Measurements from ENCODE around the gene TRPV3. TPM values are rescaled to one million over a fixed set of nuclear protein-coding genes. Genes with fewer than 3 reads are reported as not detected.

Gene TRPV3
- total and polyA plus RNA-seq, 4 donors = 0.04 to 0.38 (median 0.26) TPM

- TF ChIP-seq TAF1 (conservative IDR thresholded peaks at IDR 0.05) = no peak
- no peak for TF ChIP-seq EGR1 (IDR thresholded peaks at IDR 0.05; ENCODE audit: low read depth in 2 of 2)
- no peak for TF ChIP-seq HNF4A (conservative IDR thresholded peaks at IDR 0.05)
- no peak for TF ChIP-seq FOXA2 (IDR thresholded peaks at IDR 0.05)
- TF ChIP-seq JUND (IDR thresholded peaks at IDR 0.05) = no peak
- TF ChIP-seq CTCF (IDR thresholded peaks at IDR 0.05; ENCODE audit: low read depth, low read length, missing input control) = no peak
- no peak for TF ChIP-seq REST (IDR thresholded peaks at IDR 0.05)
- no peak for TF ChIP-seq SP1 (IDR thresholded peaks at IDR 0.05)
- TF ChIP-seq FOXA1 (IDR thresholded peaks at IDR 0.05) = no peak
- no peak for TF ChIP-seq MAX (IDR thresholded peaks at IDR 0.05)
- no peak for TF ChIP-seq YY1 (IDR thresholded peaks at IDR 0.05)
- TF ChIP-seq HNF4G (IDR thresholded peaks at IDR 0.05) = no peak
- TF ChIP-seq RAD21 (IDR thresholded peaks at IDR 0.05) = no peak
- TF ChIP-seq RXRA (IDR thresholded peaks at IDR 0.05) = no peak
- no peak for TF ChIP-seq GABPA (IDR thresholded peaks at IDR 0.05 in 1 of 2, conservative IDR thresholded peaks at IDR 0.05 in 1 of 2)
- TF ChIP-seq ATF3 (IDR thresholded peaks at IDR 0.05) = no peak
- no peak for TF ChIP-seq ZBTB33 (IDR thresholded peaks at IDR 0.05)
- Histone ChIP-seq H3K36me3 (ENCODE audit: control insufficient read depth in 4 of 4, insufficient read depth in 3 of 4, low read depth in 1 of 4, low read length in 3 of 4) (no peaks in the 10 kb centered on the region), H3K4me3 (ENCODE audit: low read depth in 1 of 3, low read length in 3 of 3) (no peak overlapping the region), H3K27me3 (ENCODE audit: control insufficient read depth in 4 of 4, insufficient read depth in 4 of 4, low read length in 3 of 4) (no peaks in the 10 kb centered on the region), H3K9me3 (ENCODE audit: control insufficient read depth in 4 of 4, low read length in 3 of 4) (no peaks in the 10 kb centered on the region), H3K9ac (ENCODE audit: low read depth in 1 of 2, low read length in 2 of 2) (no peak overlapping the region), H3K4me1 (ENCODE audit: control insufficient read depth in 4 of 4, insufficient read depth in 4 of 4, low read length in 3 of 4) (no peaks in the 10 kb centered on the region), H3K27ac (ENCODE audit: low read depth in 1 of 2, low read length in 2 of 2) (no peak overlapping the region)
- WGBS = 85% methylated on average over 21 of the region's 21 CpGs
- no peak for DNase-seq (ENCODE audit: low spot score)
These were observed 3.9 kb downstream of the TRPV3 start for GRCh38 chr17:3553419-3554401.
